ENCODE data around the gene CXCL5. TPM values are rescaled to one million over a fixed set of nuclear protein-coding genes. Genes with fewer than 3 reads are reported as not detected.
A peak's percentile ranks its signal among the peaks of the same experiment; 100 is the strongest.

CXCL5 gene
- total RNA-seq, 1 donor, result 2.2 TPM

DNA sequence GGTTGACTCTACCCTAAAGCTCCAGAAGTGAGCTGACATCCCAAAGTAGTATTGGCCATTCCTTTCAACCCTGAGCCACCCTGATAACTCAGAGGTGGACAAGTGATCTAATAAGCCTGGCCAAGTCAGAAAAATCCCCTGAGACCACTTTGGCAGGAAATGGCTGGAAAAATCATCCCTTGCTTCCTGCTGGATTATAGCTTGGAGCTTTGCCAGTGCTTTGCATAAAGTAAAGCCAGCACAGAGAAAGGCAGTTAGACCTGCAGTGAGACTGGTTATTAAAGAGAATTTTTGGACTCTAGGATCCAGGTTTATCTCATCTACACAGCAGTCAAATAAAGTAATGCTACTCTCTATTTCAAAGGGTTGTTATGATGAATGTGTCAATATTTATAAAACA, 33.6 kb upstream of the CXCL5 start:
- H3K4me3 ChIP-seq (ENCODE audit: low read depth, low read length), result no peak overlapping the region
- TF ChIP-seq, protein P1, sequence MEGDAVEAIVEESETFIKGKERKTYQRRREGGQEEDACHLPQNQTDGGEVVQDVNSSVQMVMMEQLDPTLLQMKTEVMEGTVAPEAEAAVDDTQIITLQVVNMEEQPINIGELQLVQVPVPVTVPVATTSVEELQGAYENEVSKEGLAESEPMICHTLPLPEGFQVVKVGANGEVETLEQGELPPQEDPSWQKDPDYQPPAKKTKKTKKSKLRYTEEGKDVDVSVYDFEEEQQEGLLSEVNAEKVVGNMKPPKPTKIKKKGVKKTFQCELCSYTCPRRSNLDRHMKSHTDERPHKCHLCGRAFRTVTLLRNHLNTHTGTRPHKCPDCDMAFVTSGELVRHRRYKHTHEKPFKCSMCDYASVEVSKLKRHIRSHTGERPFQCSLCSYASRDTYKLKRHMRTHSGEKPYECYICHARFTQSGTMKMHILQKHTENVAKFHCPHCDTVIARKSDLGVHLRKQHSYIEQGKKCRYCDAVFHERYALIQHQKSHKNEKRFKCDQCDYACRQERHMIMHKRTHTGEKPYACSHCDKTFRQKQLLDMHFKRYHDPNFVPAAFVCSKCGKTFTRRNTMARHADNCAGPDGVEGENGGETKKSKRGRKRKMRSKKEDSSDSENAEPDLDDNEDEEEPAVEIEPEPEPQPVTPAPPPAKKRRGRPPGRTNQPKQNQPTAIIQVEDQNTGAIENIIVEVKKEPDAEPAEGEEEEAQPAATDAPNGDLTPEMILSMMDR (IDR thresholded peaks at IDR 0.05; ENCODE audit: insufficient read depth, low read depth, low read length), result no peak
- DNase-seq (ENCODE audit: low read depth), result peak; percentile 51

DNA sequence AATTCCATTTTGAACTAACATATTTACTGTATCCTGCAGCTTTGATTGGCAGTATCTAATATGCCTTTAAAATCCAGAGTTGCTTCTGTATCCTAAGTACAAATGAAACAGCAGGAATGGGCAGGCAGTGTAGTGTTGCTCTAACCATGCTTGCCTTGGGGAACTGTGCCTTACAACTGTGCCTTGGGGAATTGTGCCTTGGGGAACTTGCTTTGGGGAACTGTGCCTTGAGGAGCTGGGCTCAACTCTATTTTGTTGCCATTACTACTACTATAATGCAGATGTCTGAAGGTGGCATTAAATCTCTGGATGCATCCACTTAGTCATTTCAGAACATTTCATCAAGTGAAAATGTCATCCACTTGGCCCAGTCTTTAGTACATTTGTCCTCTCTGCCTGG, 33.1 kb upstream of the CXCL5 start:
- TF ChIP-seq, protein P1 (IDR thresholded peaks at IDR 0.05; ENCODE audit: insufficient read depth, low read depth, low read length), result no peak
- no peak overlapping the region for H3K4me3 ChIP-seq (ENCODE audit: low read depth, low read length)
- DNase-seq (ENCODE audit: low read depth), result no peak

DNA sequence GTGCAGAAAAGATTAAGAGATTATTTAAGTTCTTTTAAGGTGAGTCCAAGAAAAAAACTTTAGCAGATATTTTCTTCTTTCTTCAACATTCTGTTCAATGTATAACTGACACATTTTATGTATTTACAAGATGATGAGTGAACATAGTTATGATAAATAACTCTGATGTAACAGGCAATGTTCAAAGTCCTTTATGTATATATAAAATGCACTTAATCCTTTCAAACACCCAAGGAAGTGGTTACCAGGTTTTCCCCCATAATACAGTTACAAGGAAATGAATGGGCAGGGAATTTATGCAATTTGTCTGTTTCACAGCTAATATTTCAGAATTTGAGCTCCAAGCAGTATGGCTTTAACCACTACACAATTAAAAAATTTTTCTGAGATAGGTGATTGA, 31.8 kb upstream of the CXCL5 start:
- DNase-seq (ENCODE audit: low read depth), result no peak
- TF ChIP-seq, protein P1 (IDR thresholded peaks at IDR 0.05; ENCODE audit: insufficient read depth, low read depth, low read length), result no peak
- no peak overlapping the region for H3K4me3 ChIP-seq (ENCODE audit: low read depth, low read length)

DNA sequence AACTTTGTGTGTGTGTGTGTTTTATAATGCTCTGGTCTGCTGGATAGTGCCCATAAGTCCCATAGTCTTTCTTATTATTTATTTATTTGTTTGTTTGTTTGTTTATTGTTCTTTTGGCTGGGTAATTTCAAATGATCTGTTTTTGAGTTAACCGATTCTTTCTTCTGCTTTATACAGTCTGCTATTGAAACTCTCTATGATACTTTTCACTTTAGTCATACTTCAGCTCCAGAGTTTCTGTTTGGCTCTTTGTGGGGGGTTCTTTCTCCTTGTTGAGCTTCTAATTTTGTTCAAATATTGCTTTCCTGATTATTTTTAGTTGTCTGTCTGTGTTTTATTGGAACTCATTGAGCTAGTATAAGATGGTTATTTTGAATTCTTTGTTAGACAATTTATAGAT, 30.0 kb upstream of the CXCL5 start:
- no peak overlapping the region for H3K4me3 ChIP-seq (ENCODE audit: low read depth, low read length)
- TF ChIP-seq, protein P1 (IDR thresholded peaks at IDR 0.05; ENCODE audit: insufficient read depth, low read depth, low read length), result no peak
- no peak for DNase-seq (ENCODE audit: low read depth)

DNA sequence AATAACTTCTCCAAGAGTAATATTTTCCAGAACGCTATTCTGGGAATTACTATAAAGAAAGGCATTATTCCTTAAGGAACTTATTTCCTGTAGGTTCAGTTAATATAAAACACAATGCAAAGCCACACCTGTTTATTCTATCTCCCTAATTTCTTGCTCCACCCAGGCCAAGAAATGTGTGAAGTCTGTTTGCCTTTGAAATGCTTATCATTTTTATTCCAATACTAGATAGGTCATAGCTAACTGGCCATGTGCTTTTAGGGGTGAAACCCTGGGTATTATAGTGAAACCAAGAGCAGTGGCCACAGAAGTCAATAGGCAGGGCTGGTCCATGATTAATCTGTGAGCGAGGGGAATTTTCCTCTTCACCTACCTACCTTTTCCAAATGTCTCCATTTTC, 25.2 kb upstream of the CXCL5 start:
- no peak for DNase-seq (ENCODE audit: low read depth)
- TF ChIP-seq, protein P1 (IDR thresholded peaks at IDR 0.05; ENCODE audit: insufficient read depth, low read depth, low read length), result no peak
- no peak overlapping the region for H3K4me3 ChIP-seq (ENCODE audit: low read depth, low read length)

DNA sequence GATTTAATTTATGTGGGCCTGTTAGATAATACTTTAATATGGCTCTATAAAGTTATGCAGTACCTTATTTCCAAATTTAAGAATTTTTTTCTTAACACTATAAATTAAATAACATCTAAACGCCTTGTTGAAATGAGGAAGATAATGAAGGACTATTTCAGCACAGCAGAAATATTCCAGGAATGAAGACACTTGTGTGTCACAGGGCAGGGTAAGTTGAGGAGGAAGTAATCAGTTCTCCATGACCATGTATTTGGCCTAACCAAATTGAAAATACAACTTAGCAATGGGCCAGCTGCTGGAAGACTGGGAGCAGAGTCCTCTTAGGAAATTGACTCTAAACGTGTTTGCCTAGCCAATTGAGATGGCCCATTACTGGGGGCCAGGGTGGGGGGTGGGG, 23.1 kb upstream of the CXCL5 start:
- no peak overlapping the region for H3K4me3 ChIP-seq (ENCODE audit: low read depth, low read length)
- DNase-seq (ENCODE audit: low read depth), result no peak
- TF ChIP-seq, protein P1 (IDR thresholded peaks at IDR 0.05; ENCODE audit: insufficient read depth, low read depth, low read length), result no peak

DNA sequence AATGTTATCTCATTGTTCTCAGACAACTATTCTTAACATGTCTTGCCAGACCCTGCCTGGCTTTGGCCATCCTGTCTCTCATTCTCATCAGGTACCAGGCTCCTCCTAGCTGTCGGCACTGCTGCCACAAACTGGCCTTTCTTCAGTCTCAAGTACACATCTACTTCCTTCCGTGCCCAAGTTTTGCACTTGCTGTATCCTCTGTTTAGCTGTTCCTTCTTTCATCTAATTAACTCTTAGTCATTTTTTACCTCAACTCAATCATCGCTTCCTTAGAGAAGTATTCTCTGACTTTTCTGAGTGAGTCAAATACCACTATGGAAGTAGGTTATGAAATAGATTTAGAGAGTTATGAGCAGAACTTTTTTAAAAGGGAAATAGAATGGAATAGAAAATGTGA, 20.3 kb upstream of the CXCL5 start:
- DNase-seq (ENCODE audit: low read depth), result no peak

More for the DNA sequence above, 20.3 kb upstream of the CXCL5 start:
- H3K4me3 ChIP-seq (ENCODE audit: low read depth, low read length), result no peak overlapping the region
- TF ChIP-seq, protein P1 (IDR thresholded peaks at IDR 0.05; ENCODE audit: insufficient read depth, low read depth, low read length), result no peak
